Endothelial cell of umbilical vein (primary cell): ENCODE results near the gene AKT1. TPM values are rescaled to one million over a fixed set of nuclear protein-coding genes. Genes with fewer than 3 reads are reported as not detected.

Experiments used
- BruUV-seq: library from RNA; stranded (reverse); fragments of 400-500 nt; replicated peaks from 2 replicates; lab custom pipeline; 2021; lab: Mats Ljungman, UMichigan
- CTCF ChIA-PET: fragments of 300-600, 350-600 bp; sonication (Branson Sonifier 250); formaldehyde crosslinking; loops from one replicate; lab custom pipeline; 2021; ENCODE audit warnings: antibody characterized with exemption, inconsistent platforms; lab: Charles Lee
- POLR2A ChIA-PET: fragments of 300-600, 350-600 bp; sonication (Branson Sonifier 250); formaldehyde crosslinking; loops from one replicate; lab custom pipeline; 2021; ENCODE audit warnings: antibody characterized with exemption, inconsistent platforms; lab: Charles Lee
- DNase-seq: peaks from one replicate; pipeline ENCODE4 v3.0.0-alpha.2; 2011; ENCODE audit warnings: low read depth, low spot score
- FAIRE-seq: peaks from 2 replicates; lab custom pipeline; 2011; peaks lifted over from hg19 to GRCh38; lab: Jason Lieb, UNC
- H2AFZ ChIP-seq: 2 replicates; pipeline ENCODE4 v1.6.0; 2012; ENCODE audit warnings: low read depth, low read length, control low read depth, inconsistent platforms
- H3K27ac ChIP-seq: 2 replicates; pipeline ENCODE4 v1.5.1; 2011; ENCODE audit warnings: low read depth, mild to moderate bottlenecking, control low read depth, low read length, moderate library complexity; ENCODE audit not compliant: insufficient read depth
- H3K27me3 ChIP-seq, 2 experiments: 2 replicates each; pipeline versions ENCODE4 v1.6.0 to v1.6.1; 2011; ENCODE audit warnings: low read length in 2 of 2, mixed read lengths in 1 of 2; ENCODE audit not compliant: control insufficient read depth in 2 of 2, insufficient read depth in 2 of 2
- H3K36me3 ChIP-seq, 2 experiments: 2 replicates in 1 of 2; 3 replicates in 1 of 2; pipeline ENCODE4 v1.5.1; 2011; ENCODE audit warnings: low read length in 2 of 2, mild to moderate bottlenecking in 1 of 2, moderate library complexity in 1 of 2; ENCODE audit not compliant: control insufficient read depth in 2 of 2, insufficient read depth in 2 of 2; ENCODE audit errors: extremely low read depth in 1 of 2
- H3K4me1 ChIP-seq: 3 replicates; pipeline ENCODE4 v1.5.1; 2011; ENCODE audit warnings: mild to moderate bottlenecking, low read length; ENCODE audit not compliant: control insufficient read depth, insufficient read depth; ENCODE audit errors: extremely low read depth
- H3K4me2 ChIP-seq: 2 replicates; pipeline ENCODE4 v1.6.1; 2011; ENCODE audit warnings: low read length, control low read depth, mixed read lengths; ENCODE audit not compliant: insufficient read depth
- H3K4me3 ChIP-seq, 3 experiments: fragments of 200-600 bp in 1 of 3; sonication (generic), shearing (Covaris generic) in 1 of 3; replicated peaks in 1 of 3; 2 replicates each; pipeline ENCODE4 v1.5.1; 2011 to 2016; ENCODE audit warnings: control low read depth in 3 of 3, low read length in 3 of 3, mild to moderate bottlenecking in 2 of 3, inconsistent platforms in 1 of 3, low read depth in 1 of 3, moderate library complexity in 1 of 3; ENCODE audit not compliant: insufficient read depth in 1 of 3
- H3K79me2 ChIP-seq: 2 replicates; pipeline ENCODE4 v1.6.0; 2012; ENCODE audit warnings: low read length, inconsistent platforms; ENCODE audit not compliant: control insufficient read depth, insufficient read depth
- H3K9ac ChIP-seq: replicated peaks from 2 replicates; pipeline ENCODE3; 2011; ENCODE audit warnings: low read length, control low read depth; ENCODE audit not compliant: insufficient read depth; ENCODE audit errors: extremely low read depth
- H3K9me1 ChIP-seq: replicated peaks from 3 replicates; pipeline ENCODE4 v1.6.0; 2011; ENCODE audit warnings: mild to moderate bottlenecking, low read length; ENCODE audit not compliant: control insufficient read depth, insufficient read depth; ENCODE audit errors: extremely low read depth
- H3K9me3 ChIP-seq: replicated peaks from 2 replicates; pipeline ENCODE4 v1.5.1; 2012; ENCODE audit warnings: low read length, inconsistent platforms; ENCODE audit not compliant: control insufficient read depth, insufficient read depth
- H4K20me1 ChIP-seq: replicated peaks from 2 replicates; pipeline ENCODE3; 2011; ENCODE audit warnings: mild to moderate bottlenecking, low read length; ENCODE audit not compliant: control insufficient read depth, insufficient read depth; ENCODE audit errors: extremely low read depth
- EZH2 ChIP-seq: IDR thresholded peaks from 2 replicates; pipeline ENCODE4 v1.6.1; 2012; ENCODE audit warnings: borderline replicate concordance, low read depth, mild to moderate bottlenecking, moderate library complexity, low read length, inconsistent platforms; ENCODE audit not compliant: severe bottlenecking
- FOS ChIP-seq: IDR thresholded peaks from 2 replicates; pipeline ENCODE4 v1.6.1; 2011; ENCODE audit warnings: mild to moderate bottlenecking, low read length, moderate library complexity, borderline replicate concordance; ENCODE audit not compliant: insufficient read depth
- GATA2 ChIP-seq: IDR thresholded peaks from 2 replicates; pipeline ENCODE4 v1.7.0; 2011; ENCODE audit warnings: low read depth, mild to moderate bottlenecking, moderate library complexity, mixed read lengths, low read length; ENCODE audit not compliant: insufficient read length, insufficient read depth
- JUN ChIP-seq: IDR thresholded peaks from 2 replicates; pipeline ENCODE4 v1.6.1; 2011; ENCODE audit warnings: borderline replicate concordance, low read depth; ENCODE audit not compliant: insufficient read length, insufficient read depth
- MAX ChIP-seq: IDR thresholded peaks from 2 replicates; pipeline ENCODE4 v1.6.1; 2011; ENCODE audit not compliant: insufficient read depth, insufficient read length
- MYC ChIP-seq: IDR thresholded peaks from one replicate; pipeline ENCODE4 v1.6.1; 2011; ENCODE audit warnings: mild to moderate bottlenecking, low read depth, low read length
- POLR2A ChIP-seq: IDR thresholded peaks from 2 replicates; pipeline ENCODE4 v1.6.1; 2012; ENCODE audit warnings: low read depth, mild to moderate bottlenecking, control low read depth, low read length
- POLR2AphosphoS5 ChIP-seq: IDR thresholded peaks from 2 replicates; pipeline ENCODE4 v1.6.1; 2012; ENCODE audit warnings: low read depth, mild to moderate bottlenecking, control low read depth, low read length, moderate library complexity; ENCODE audit not compliant: insufficient read depth
- dilution Hi-C: fragments of 300-500 bp; cut with MboI; formaldehyde crosslinking; loops from one replicate; pipeline ENCODE4 v1.15.0; 2019; ENCODE audit warnings: low sequenced_read_pairs; ENCODE audit not compliant: extremely low pct_ligation_motif_present
- intact Hi-C: fragments of 100-400 bp; cut with micrococcal nuclease; formaldehyde crosslinking; loops from one replicate; pipeline ENCODE4 v1.10.0; 2022
- polyA plus RNA-seq, 4 experiments: library from polyadenylated mRNA; depleted of rRNA in 3 of 4; stranded (reverse) in 3 of 4; unstranded in 1 of 4; fragments of >200 nt; gene quantifications; 2 replicates each; pipeline versions ENCODE4 v1.2.1 to v1.2.3, GENCODE V29; 2011 to 2012; ENCODE audit warnings: missing spikeins in 1 of 4
- total RNA-seq: library from RNA; stranded (reverse); gene quantifications from 2 replicates; pipeline ENCODE4 v1.2.3, GENCODE V29; 2021
- TF ChIP-seq, protein P1 (sequence below), 2 donors: IDR thresholded peaks; 1 replicate in 1 of 2; 2 replicates in 1 of 2; pipeline ENCODE4 v1.5.1; 2011; ENCODE audit warnings: low read length in 2 of 2, mild to moderate bottlenecking in 2 of 2, moderate library complexity in 2 of 2, control low read depth in 1 of 2, inconsistent platforms in 1 of 2, low read depth in 1 of 2; ENCODE audit not compliant: insufficient read depth in 1 of 2; ENCODE audit errors: extremely low read depth in 1 of 2

AKT1 gene
- total and polyA plus RNA-seq, 2 donors (not counting 3 experiments of a cell fraction or from before 2014, with no cell fraction given): 177 to 191 TPM

GRCh38 chr14:104741108-104741802 is 54.3 kb downstream of the AKT1 start:
- CTCF ChIA-PET: no interaction called here
- Histone ChIP-seq H3K4me1 (peaks cover 6% of the 10 kb centered on the region), H3K9me1 (no peaks in the 10 kb centered on the region), H3K79me2 (no peaks in the 10 kb centered on the region), H3K27ac (no peak overlapping the region), H2AFZ (no peak overlapping the region), H3K4me3 (no peak overlapping the region), H3K4me2 (no peak overlapping the region), H3K36me3 (no peaks in the 10 kb centered on the region), H3K9me3 (no peaks in the 10 kb centered on the region), H4K20me1 (no peaks in the 10 kb centered on the region), H3K9ac (no peak overlapping the region), H3K27me3 (no peaks in the 10 kb centered on the region)
- POLR2A ChIA-PET: no interaction called here
- intact Hi-C loops (no loop called here), dilution Hi-C loops (no loop called here)
- FAIRE-seq (no peak), DNase-seq (no peak)
- no TSS peak for BruUV-seq
- TF ChIP-seq GATA2 (no peak), POLR2AphosphoS5 (no peak), EZH2 (no peak), POLR2A (no peak), MYC (no peak), FOS (no peak), JUN (no peak), MAX (no peak)
- TF ChIP-seq, protein P1, sequence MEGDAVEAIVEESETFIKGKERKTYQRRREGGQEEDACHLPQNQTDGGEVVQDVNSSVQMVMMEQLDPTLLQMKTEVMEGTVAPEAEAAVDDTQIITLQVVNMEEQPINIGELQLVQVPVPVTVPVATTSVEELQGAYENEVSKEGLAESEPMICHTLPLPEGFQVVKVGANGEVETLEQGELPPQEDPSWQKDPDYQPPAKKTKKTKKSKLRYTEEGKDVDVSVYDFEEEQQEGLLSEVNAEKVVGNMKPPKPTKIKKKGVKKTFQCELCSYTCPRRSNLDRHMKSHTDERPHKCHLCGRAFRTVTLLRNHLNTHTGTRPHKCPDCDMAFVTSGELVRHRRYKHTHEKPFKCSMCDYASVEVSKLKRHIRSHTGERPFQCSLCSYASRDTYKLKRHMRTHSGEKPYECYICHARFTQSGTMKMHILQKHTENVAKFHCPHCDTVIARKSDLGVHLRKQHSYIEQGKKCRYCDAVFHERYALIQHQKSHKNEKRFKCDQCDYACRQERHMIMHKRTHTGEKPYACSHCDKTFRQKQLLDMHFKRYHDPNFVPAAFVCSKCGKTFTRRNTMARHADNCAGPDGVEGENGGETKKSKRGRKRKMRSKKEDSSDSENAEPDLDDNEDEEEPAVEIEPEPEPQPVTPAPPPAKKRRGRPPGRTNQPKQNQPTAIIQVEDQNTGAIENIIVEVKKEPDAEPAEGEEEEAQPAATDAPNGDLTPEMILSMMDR (IDR thresholded peaks at IDR 0.05; ENCODE audit: extremely low read depth in 1 of 2, insufficient read depth in 1 of 2, low read depth in 1 of 2, low read length in 2 of 2): no peak
